HEK293 (cell line): Measurements from ENCODE around the gene KDM4C.

ENCODE experiments used
- CTCF ChIA-PET: fragments of 350-600 bp; formaldehyde crosslinking; extraction: SDS; loops from one replicate; lab custom pipeline; 2021; ENCODE audit warnings: antibody characterized with exemption; lab: Yijun Ruan, JAX
- POLR2A ChIA-PET: fragments of 300-600 bp; formaldehyde crosslinking; extraction: SDS; loops from one replicate; lab custom pipeline; 2020; ENCODE audit warnings: antibody characterized with exemption, inconsistent platforms; lab: Yijun Ruan, JAX
- H3K27ac ChIP-seq: fragments of 200-500 bp; sonication (Bioruptor generic); 2 replicates; pipeline ENCODE4 v1.5.1; 2014; ENCODE audit warnings: low read depth, low read length, control low read depth, inconsistent platforms; ENCODE audit errors: extremely low read depth
- H3K36me3 ChIP-seq, 2 experiments: fragments of 200-500 bp in 1 of 2; sonication (Bioruptor generic) in 1 of 2; 1 replicate in 1 of 2; 2 replicates in 1 of 2; pipeline ENCODE4 v1.5.1; 2014 to 2017; ENCODE audit warnings: inconsistent platforms in 2 of 2, low read length in 2 of 2; ENCODE audit not compliant: control insufficient read depth in 2 of 2, insufficient read depth in 1 of 2
- H3K4me1 ChIP-seq: fragments of 200-500 bp; sonication (Bioruptor generic); 2 replicates; pipeline ENCODE4 v1.5.1; 2014; ENCODE audit warnings: mild to moderate bottlenecking, low read length, inconsistent platforms; ENCODE audit not compliant: control insufficient read depth, insufficient read depth
- H3K4me3 ChIP-seq: 2 replicates; pipeline ENCODE4 v1.5.1; 2011; ENCODE audit warnings: low read depth, mild to moderate bottlenecking, control low read depth, low read length, moderate library complexity
- H3K9me3 ChIP-seq: fragments of 200-500 bp; sonication (Bioruptor generic); 2 replicates; pipeline ENCODE4 v1.5.1; 2014; ENCODE audit warnings: low read depth, low read length, inconsistent platforms; ENCODE audit not compliant: control insufficient read depth, insufficient read depth
- BCL11A ChIP-seq: fragments of 450-650 bp; formaldehyde crosslinking; IDR thresholded peaks from 2 replicates; pipeline ENCODE4 v1.5.1; 2016; ENCODE audit warnings: low read depth, missing biosample characterization, missing genetic modification characterization
- EGR2 ChIP-seq: fragments of 450-650 bp; formaldehyde crosslinking; IDR thresholded peaks from 2 replicates; pipeline ENCODE4 v1.5.1; 2016; ENCODE audit warnings: low read depth, missing biosample characterization, missing genetic modification characterization
- HOXC10 ChIP-seq: sonication (generic); formaldehyde crosslinking; IDR thresholded peaks from 2 replicates; pipeline ENCODE4 v1.8.1; 2023; ENCODE audit warnings: mild to moderate bottlenecking, missing genetic modification reagents
- KLF7 ChIP-seq: fragments of 450-650 bp; formaldehyde crosslinking; IDR thresholded peaks from 2 replicates; pipeline ENCODE4 v1.5.1; 2016; ENCODE audit warnings: missing biosample characterization, missing genetic modification characterization, borderline replicate concordance
- MZF1 ChIP-seq: fragments of 450-650 bp; formaldehyde crosslinking; IDR thresholded peaks from 2 replicates; pipeline ENCODE4 v1.5.1; 2017; ENCODE audit warnings: missing biosample characterization, missing genetic modification characterization, borderline replicate concordance
- RBAK ChIP-seq: fragments of 450-650 bp; formaldehyde crosslinking; IDR thresholded peaks from 2 replicates; pipeline ENCODE4 v1.5.1; 2016; ENCODE audit warnings: missing biosample characterization, missing genetic modification characterization
- REST ChIP-seq: fragments of 450-650 bp; formaldehyde crosslinking; IDR thresholded peaks from 2 replicates; pipeline ENCODE4 v1.5.1; 2016; ENCODE audit warnings: missing biosample characterization, missing genetic modification characterization
- SP2 ChIP-seq: fragments of 450-650 bp; formaldehyde crosslinking; IDR thresholded peaks from 2 replicates; pipeline ENCODE4 v1.5.1; 2016; ENCODE audit warnings: missing biosample characterization, missing genetic modification characterization
- TRIM28 ChIP-seq: IDR thresholded peaks from 2 replicates; pipeline ENCODE4 v1.6.1; 2011; ENCODE audit warnings: low read length, control low read depth, borderline replicate concordance
- TSHZ1 ChIP-seq: fragments of 450-650 bp; formaldehyde crosslinking; IDR thresholded peaks from 2 replicates; pipeline ENCODE4 v1.5.1; 2016; ENCODE audit warnings: missing biosample characterization, missing genetic modification characterization, borderline replicate concordance
- ZIC2 ChIP-seq: fragments of 450-650 bp; formaldehyde crosslinking; IDR thresholded peaks from 2 replicates; pipeline ENCODE4 v1.5.1; 2016; ENCODE audit warnings: missing biosample characterization, missing genetic modification characterization
- ZNF121 ChIP-seq: fragments of 450-650 bp; formaldehyde crosslinking; IDR thresholded peaks from 2 replicates; pipeline ENCODE4 v1.5.1; 2016; ENCODE audit warnings: missing biosample characterization, missing genetic modification characterization
- ZNF211 ChIP-seq: fragments of 450-650 bp; formaldehyde crosslinking; IDR thresholded peaks from 2 replicates; pipeline ENCODE4 v1.5.1; 2016; ENCODE audit warnings: low read depth, missing biosample characterization, missing genetic modification characterization
- ZNF280D ChIP-seq: fragments of 450-650 bp; formaldehyde crosslinking; IDR thresholded peaks from 2 replicates; pipeline ENCODE4 v1.5.1; 2016; ENCODE audit warnings: missing biosample characterization, missing genetic modification characterization
- ZNF37A ChIP-seq: fragments of 450-650 bp; IDR thresholded peaks from 2 replicates; pipeline ENCODE4 v1.5.1; 2018; ENCODE audit warnings: missing biosample characterization, missing genetic modification characterization
- ZNF394 ChIP-seq: fragments of 450-650 bp; formaldehyde crosslinking; IDR thresholded peaks from 2 replicates; pipeline ENCODE4 v1.5.1; 2016; ENCODE audit warnings: missing biosample characterization, missing genetic modification characterization, mild to moderate bottlenecking, moderate library complexity, borderline replicate concordance
- ZNF514 ChIP-seq: fragments of 450-650 bp; formaldehyde crosslinking; IDR thresholded peaks from 2 replicates; pipeline ENCODE4 v1.5.1; 2016; ENCODE audit warnings: missing biosample characterization, missing genetic modification characterization
- ZNF544 ChIP-seq: fragments of 450-650 bp; formaldehyde crosslinking; IDR thresholded peaks from 2 replicates; pipeline ENCODE4 v1.5.0; 2017; ENCODE audit warnings: missing biosample characterization, missing genetic modification characterization
- ZNF555 ChIP-seq: fragments of 450-650 bp; formaldehyde crosslinking; conservative IDR thresholded peaks from 2 replicates; pipeline ENCODE4 v1.5.1; 2017; ENCODE audit warnings: missing biosample characterization, mild to moderate bottlenecking, missing genetic modification characterization, inconsistent platforms
- ZNF571 ChIP-seq: fragments of 450-650 bp; formaldehyde crosslinking; IDR thresholded peaks from 2 replicates; pipeline ENCODE4 v1.5.0; 2017; ENCODE audit warnings: missing biosample characterization, missing genetic modification characterization
- ZNF585B ChIP-seq: fragments of 450-650 bp; formaldehyde crosslinking; IDR thresholded peaks from 2 replicates; pipeline ENCODE4 v1.5.1; 2016; ENCODE audit warnings: missing biosample characterization, missing genetic modification characterization
- ZNF639 ChIP-seq: fragments of 450-650 bp; formaldehyde crosslinking; IDR thresholded peaks from 2 replicates; pipeline ENCODE4 v1.5.1; 2016; ENCODE audit warnings: missing biosample characterization, missing genetic modification characterization
- ZNF677 ChIP-seq: fragments of 450-650 bp; IDR thresholded peaks from 2 replicates; pipeline ENCODE4 v1.5.0; 2018; ENCODE audit warnings: missing biosample characterization, mild to moderate bottlenecking, missing genetic modification characterization, moderate library complexity
- ZSCAN16 ChIP-seq: fragments of 450-650 bp; formaldehyde crosslinking; IDR thresholded peaks from 2 replicates; pipeline ENCODE4 v1.5.1; 2016; ENCODE audit warnings: missing biosample characterization, missing genetic modification characterization

Gene KDM4C

GRCh38 chr9:7003861-7004260 lies 246.1 kb downstream of the KDM4C start:
- H3K27ac ChIP-seq, result no peak overlapping the region
- no peak overlapping the region for H3K4me3 ChIP-seq
- no peak for TF ChIP-seq ZNF514 (tag by site-specific recombination)
- no peak for TF ChIP-seq RBAK
- no peak for TF ChIP-seq ZNF677 (tag by site-specific recombination)
- TF ChIP-seq ZNF555, result no peak
- TF ChIP-seq ZNF280D (tag by site-specific recombination), result no peak
- TF ChIP-seq MZF1, result no peak
- no peak for TF ChIP-seq ZNF121 (tag by site-specific recombination)
- no peak for TF ChIP-seq SP2 (tag by site-specific recombination)
- no peak for TF ChIP-seq ZNF211 (tag by site-specific recombination)
- no peak for TF ChIP-seq KLF7 (tag by site-specific recombination)
- TF ChIP-seq EGR2, result no peak
- TF ChIP-seq, all 188 proteins: peak for 0
- Histone ChIP-seq H3K4me1 (no peaks in the 10 kb centered on the region), H3K9me3 (no peaks in the 10 kb centered on the region), H3K36me3 (peaks cover 0 to 10% of the 10 kb centered on the region in 2 experiments; a peak in 1 of 3 replicates)
- ChIA-PET POLR2A (no interaction called here), CTCF (no interaction called here)

GRCh38 chr9:7006417-7006816 lies 248.6 kb downstream of the KDM4C start:
- H3K4me1 ChIP-seq, result no peaks in the 10 kb centered on the region
- no peak overlapping the region for H3K4me3 ChIP-seq
- H3K9me3 ChIP-seq, result no peaks in the 10 kb centered on the region
- ChIA-PET POLR2A (no interaction called here), CTCF (interaction anchor here (0.6 kb wide), 1 partner anchor 97 kb away, joined by 4 read pairs; no protein-coding TSS in a partner anchor)
- no peak overlapping the region for H3K27ac ChIP-seq
- H3K36me3 ChIP-seq, result peaks cover 0 to 10% of the 10 kb centered on the region in 2 experiments; a peak in 1 of 3 replicates
- TF ChIP-seq ZNF37A (no peak), BCL11A (tag by site-specific recombination) (no peak), ZNF571 (tag by site-specific recombination) (no peak), ZNF544 (tag by site-specific recombination) (no peak), TSHZ1 (tag by site-specific recombination) (no peak), ZIC2 (no peak), ZNF394 (tag by site-specific recombination) (no peak), ZNF639 (no peak), ZNF585B (no peak), TRIM28 (no peak), REST (no peak), HOXC10 (CRISPR knock-in tag) (no peak), ZSCAN16 (no peak)
